LNCaP clone FGC (cell line): Measurements from ENCODE around the gene MICAL1.

Experiments used
- DNase-seq: peaks from one replicate; pipeline ENCODE4 v3.0.0-alpha.2; 2011; ENCODE audit warnings: low read depth
- H3K4me3 ChIP-seq: 2 replicates; pipeline ENCODE4 v1.5.1; 2011; ENCODE audit warnings: mild to moderate bottlenecking, low read depth, low read length, control low read depth
- CTCF ChIP-seq: IDR thresholded peaks from 2 replicates; pipeline ENCODE4 v1.5.1; 2012; ENCODE audit warnings: mild to moderate bottlenecking; ENCODE audit not compliant: control insufficient read depth, insufficient read depth; ENCODE audit errors: extremely low read depth

MICAL1 gene

DNA sequence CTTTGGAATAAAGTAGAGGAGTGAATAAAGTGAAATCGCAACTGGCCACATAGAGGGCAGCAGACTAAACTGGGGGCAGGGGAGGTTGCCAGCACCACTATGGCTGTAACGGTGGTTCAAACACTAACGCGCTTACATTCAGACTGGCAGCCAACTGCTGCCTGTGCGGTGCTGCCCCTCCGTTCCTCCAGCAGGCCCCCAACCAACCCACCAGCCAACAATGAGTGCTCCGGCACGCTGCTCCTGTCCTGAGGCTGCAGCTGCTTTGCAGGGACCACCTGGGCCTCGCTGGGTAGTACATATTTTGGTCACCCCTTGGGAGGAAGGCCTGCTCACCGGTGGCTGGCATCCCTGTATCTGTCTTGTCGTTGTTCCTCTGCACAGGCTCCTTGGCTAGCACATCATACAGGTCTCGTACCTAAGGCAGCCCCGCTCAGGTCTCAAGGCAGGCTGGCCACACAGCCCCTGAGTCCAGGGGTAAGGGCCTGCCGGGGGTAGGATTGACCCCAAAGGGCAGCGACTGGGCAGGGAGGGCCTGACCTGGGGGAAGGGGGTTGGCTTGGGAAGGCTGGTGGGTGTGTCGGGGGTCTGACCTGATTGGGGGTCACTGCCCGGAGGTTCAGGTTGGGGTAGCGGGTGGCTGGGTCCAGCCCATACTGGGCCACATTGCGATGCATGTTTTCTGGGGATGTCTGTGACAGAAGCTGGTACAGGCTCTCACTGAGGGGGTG lies 6.3 kb downstream of the MICAL1 start:
- no peak for TF ChIP-seq CTCF

DNA sequence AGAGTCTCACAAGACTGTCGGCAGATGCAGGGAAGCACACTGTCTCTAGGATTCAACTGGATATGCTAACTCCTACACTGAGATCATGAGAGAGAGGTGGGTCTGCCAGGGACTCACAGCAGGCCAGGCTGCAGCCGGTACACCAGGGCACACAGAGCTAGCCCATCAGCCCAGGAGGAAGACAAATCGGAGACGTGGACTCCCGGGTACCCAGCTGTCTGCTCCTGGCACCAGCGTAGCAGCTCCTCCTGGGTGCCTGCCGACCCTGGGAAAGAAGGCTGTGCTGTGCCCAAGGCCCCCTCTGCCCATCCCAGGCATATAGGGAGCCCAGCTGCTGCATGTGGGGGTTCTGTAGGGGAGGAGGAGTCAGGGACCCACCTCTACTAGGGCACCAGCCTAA lies 7.0 kb downstream of the MICAL1 start:
- no peak for TF ChIP-seq CTCF
- no peak for DNase-seq
- H3K4me3 ChIP-seq, result no peak overlapping the region

More for the DNA sequence above, 6.3 kb downstream of the MICAL1 start:
- no peak for DNase-seq
- H3K4me3 ChIP-seq, result no peak overlapping the region

- no peak overlapping the region for H3K4me3 ChIP-seq
- no peak for DNase-seq
- TF ChIP-seq CTCF, result peak; percentile 10; the same call in 1 of the 2 replicates
Measured at GRCh38 chr6:109447878-109448555, 7.6 kb downstream of the MICAL1 start.

- no peak overlapping the region for H3K4me3 ChIP-seq
- DNase-seq, result no peak
- no peak for TF ChIP-seq CTCF
Measured at GRCh38 chr6:109447087-109447486, 8.5 kb downstream of the MICAL1 start.

GRCh38 chr6:109446541-109446940 lies 9.0 kb downstream of the MICAL1 start:
- no peak for TF ChIP-seq CTCF
- H3K4me3 ChIP-seq, result no peak overlapping the region
- no peak for DNase-seq

DNA sequence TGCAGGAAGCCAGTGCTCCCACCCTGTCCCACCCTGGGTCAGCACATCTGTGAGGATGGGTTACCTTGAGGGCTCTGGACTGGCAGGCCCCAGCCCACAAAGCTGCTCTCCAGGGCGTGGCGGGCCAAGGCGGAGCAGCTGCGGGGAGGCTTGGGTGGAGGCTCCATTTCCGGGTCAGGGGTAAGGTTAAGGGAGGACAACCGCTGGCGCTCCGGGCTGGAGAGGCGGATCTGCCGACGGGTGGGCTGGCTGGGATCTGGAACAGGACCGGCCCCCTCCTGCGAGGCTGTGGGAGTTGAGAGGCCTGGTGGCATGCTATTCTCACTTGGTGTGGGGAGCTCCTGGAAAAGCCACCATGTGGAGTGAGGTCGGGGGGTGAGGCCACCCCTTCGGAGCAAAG lies 9.5 kb downstream of the MICAL1 start:
- H3K4me3 ChIP-seq, result no peak overlapping the region
- no peak for TF ChIP-seq CTCF
- no peak for DNase-seq
